ENCODE data around the gene WWC1. TPM values are rescaled to one million over a fixed set of nuclear protein-coding genes. Genes with fewer than 3 reads are reported as not detected.

Gene WWC1
- total RNA-seq, 1 experiment from 2014 or later, result 29.4 TPM

- intact Hi-C loops (cut with micrococcal nuclease; ENCODE audit: unreplicated experiment), result no loop called here
Observed at GRCh38 chr5:168378741-168379140, 87.3 kb downstream of the WWC1 start.

GRCh38 chr5:168382421-168382820, 91.0 kb downstream of the WWC1 start:
- H3K4me1 ChIP-seq (ENCODE audit: control insufficient read depth, insufficient read depth, low read length), result no peaks in the 10 kb centered on the region
- no peaks in the 10 kb centered on the region for H3K27me3 ChIP-seq (ENCODE audit: control insufficient read depth, insufficient read depth, low read length)
- no peaks in the 10 kb centered on the region for H3K36me3 ChIP-seq (ENCODE audit: control insufficient read depth, insufficient read depth, low read length)
- no peak overlapping the region for H3K27ac ChIP-seq (ENCODE audit: low read length)
- ATAC-seq (no peak), DNase-seq (ENCODE audit: low read depth, low spot score) (no peak)
- POLR2A ChIA-PET, result no interaction called here
- CTCF ChIA-PET, result no interaction called here
- H3K9me3 ChIP-seq (ENCODE audit: control insufficient read depth, insufficient read depth, low read depth, low read length), result no peaks in the 10 kb centered on the region
- BruUV-seq (replicated peaks), result no TSS peak
- TF ChIP-seq, protein P1, sequence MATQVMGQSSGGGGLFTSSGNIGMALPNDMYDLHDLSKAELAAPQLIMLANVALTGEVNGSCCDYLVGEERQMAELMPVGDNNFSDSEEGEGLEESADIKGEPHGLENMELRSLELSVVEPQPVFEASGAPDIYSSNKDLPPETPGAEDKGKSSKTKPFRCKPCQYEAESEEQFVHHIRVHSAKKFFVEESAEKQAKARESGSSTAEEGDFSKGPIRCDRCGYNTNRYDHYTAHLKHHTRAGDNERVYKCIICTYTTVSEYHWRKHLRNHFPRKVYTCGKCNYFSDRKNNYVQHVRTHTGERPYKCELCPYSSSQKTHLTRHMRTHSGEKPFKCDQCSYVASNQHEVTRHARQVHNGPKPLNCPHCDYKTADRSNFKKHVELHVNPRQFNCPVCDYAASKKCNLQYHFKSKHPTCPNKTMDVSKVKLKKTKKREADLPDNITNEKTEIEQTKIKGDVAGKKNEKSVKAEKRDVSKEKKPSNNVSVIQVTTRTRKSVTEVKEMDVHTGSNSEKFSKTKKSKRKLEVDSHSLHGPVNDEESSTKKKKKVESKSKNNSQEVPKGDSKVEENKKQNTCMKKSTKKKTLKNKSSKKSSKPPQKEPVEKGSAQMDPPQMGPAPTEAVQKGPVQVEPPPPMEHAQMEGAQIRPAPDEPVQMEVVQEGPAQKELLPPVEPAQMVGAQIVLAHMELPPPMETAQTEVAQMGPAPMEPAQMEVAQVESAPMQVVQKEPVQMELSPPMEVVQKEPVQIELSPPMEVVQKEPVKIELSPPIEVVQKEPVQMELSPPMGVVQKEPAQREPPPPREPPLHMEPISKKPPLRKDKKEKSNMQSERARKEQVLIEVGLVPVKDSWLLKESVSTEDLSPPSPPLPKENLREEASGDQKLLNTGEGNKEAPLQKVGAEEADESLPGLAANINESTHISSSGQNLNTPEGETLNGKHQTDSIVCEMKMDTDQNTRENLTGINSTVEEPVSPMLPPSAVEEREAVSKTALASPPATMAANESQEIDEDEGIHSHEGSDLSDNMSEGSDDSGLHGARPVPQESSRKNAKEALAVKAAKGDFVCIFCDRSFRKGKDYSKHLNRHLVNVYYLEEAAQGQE (IDR thresholded peaks at IDR 0.05; ENCODE audit: insufficient read depth in 1 of 2, low read depth in 2 of 2, low read length in 1 of 2), result no peak
- TF ChIP-seq POLR2AphosphoS5 (IDR thresholded peaks at IDR 0.05; ENCODE audit: low read depth, low read length) (no peak), SIN3A (IDR thresholded peaks at IDR 0.05; ENCODE audit: borderline replicate concordance, insufficient read depth, low read depth, low read length) (no peak), TCF7L2 (IDR thresholded peaks at IDR 0.05; ENCODE audit: low read depth, low read length) (no peak), CTCF (IDR thresholded peaks at IDR 0.05) (no peak)
- H3K4me3 ChIP-seq (ENCODE audit: low read depth in 2 of 2, low read length in 2 of 2), result no peak overlapping the region
- intact Hi-C loops (cut with micrococcal nuclease; ENCODE audit: unreplicated experiment) (no loop called here), in situ Hi-C loops (cut with HindIII; ENCODE audit: low pct_unique_long_range_greater_than_20kb, low sequenced_read_pairs) (no loop called here)

More at GRCh38 chr5:168378741-168379140, 87.3 kb downstream of the WWC1 start:
- Histone ChIP-seq H3K27ac (ENCODE audit: low read length) (no peak overlapping the region), H3K4me3 (ENCODE audit: low read depth in 2 of 2, low read length in 2 of 2) (no peak overlapping the region), H3K9me3 (ENCODE audit: control insufficient read depth, insufficient read depth, low read depth, low read length) (no peaks in the 10 kb centered on the region), H3K36me3 (ENCODE audit: control insufficient read depth, insufficient read depth, low read length) (no peaks in the 10 kb centered on the region), H3K4me1 (ENCODE audit: control insufficient read depth, insufficient read depth, low read length) (no peaks in the 10 kb centered on the region), H3K27me3 (ENCODE audit: control insufficient read depth, insufficient read depth, low read length) (no peaks in the 10 kb centered on the region)
- ChIA-PET POLR2A (interaction anchor here (0.6 kb wide), 2 partner anchors 47 to 256 kb away, joined by 3 to 5 read pairs; no protein-coding TSS in a partner anchor), CTCF (no interaction called here)
- no peak for ATAC-seq
- in situ Hi-C loops (cut with HindIII; ENCODE audit: low pct_unique_long_range_greater_than_20kb, low sequenced_read_pairs), result no loop called here
- no peak for DNase-seq (ENCODE audit: low read depth, low spot score)
- BruUV-seq (replicated peaks), result no TSS peak
- TF ChIP-seq POLR2AphosphoS5 (IDR thresholded peaks at IDR 0.05; ENCODE audit: low read depth, low read length) (no peak), SIN3A (IDR thresholded peaks at IDR 0.05; ENCODE audit: borderline replicate concordance, insufficient read depth, low read depth, low read length) (no peak)
- TF ChIP-seq, protein P1 (IDR thresholded peaks at IDR 0.05; ENCODE audit: insufficient read depth in 1 of 2, low read depth in 2 of 2, low read length in 1 of 2), result no peak

All from Panc1 (cell line).